Endodermal cell (in vitro differentiated cells): Measurements from ENCODE around the gene SOX1. TPM values are rescaled to one million over a fixed set of nuclear protein-coding genes. Genes with fewer than 3 reads are reported as not detected.
A peak's percentile ranks its signal among the peaks of the same experiment; 100 is the strongest.

Experiments
- DNase-seq: peaks from one replicate; pipeline ENCODE4 v3.0.0-alpha.2; 2017
- H3K27ac ChIP-seq: 2 replicates; pipeline ENCODE4 v1.5.1; 2013; ENCODE audit warnings: mild to moderate bottlenecking, low read depth, low read length, moderate library complexity
- H3K27me3 ChIP-seq: 2 replicates; pipeline ENCODE4 v1.6.1; 2013; ENCODE audit warnings: mild to moderate bottlenecking, low read length, moderate library complexity; ENCODE audit not compliant: insufficient read depth, control insufficient read depth, poor library complexity, severe bottlenecking
- H3K36me3 ChIP-seq: 2 replicates; pipeline ENCODE4 v1.7.0; 2013; ENCODE audit warnings: mild to moderate bottlenecking, low read length, moderate library complexity; ENCODE audit not compliant: control insufficient read depth, insufficient read depth
- H3K4me1 ChIP-seq: one replicate; pipeline ENCODE4 v1.7.0; 2013; ENCODE audit warnings: low read length; ENCODE audit not compliant: control insufficient read depth, insufficient read depth
- H3K4me3 ChIP-seq: 2 replicates; pipeline ENCODE4 v1.5.1; 2013; ENCODE audit warnings: mild to moderate bottlenecking, low read length, moderate library complexity
- H3K9ac ChIP-seq: 2 replicates; pipeline ENCODE4 v1.6.1; 2013; ENCODE audit warnings: mild to moderate bottlenecking, low read length, moderate library complexity; ENCODE audit not compliant: poor library complexity, severe bottlenecking; ENCODE audit errors: extremely low read depth
- H3K9me3 ChIP-seq: 2 replicates; pipeline ENCODE4 v1.6.1; 2013; ENCODE audit warnings: mild to moderate bottlenecking, low read length, moderate library complexity; ENCODE audit not compliant: control insufficient read depth
- H3K27ac Mint-ChIP-seq: 2 replicates; pipeline ENCODE4 v1.8.0; 2020; ENCODE audit warnings: mixed read lengths
- H3K27me3 Mint-ChIP-seq: 2 replicates; pipeline ENCODE4 v1.8.0; 2021; ENCODE audit warnings: mild to moderate bottlenecking, mixed read lengths; ENCODE audit not compliant: insufficient read depth
- H3K36me3 Mint-ChIP-seq: 2 replicates; pipeline ENCODE4 v1.8.0; 2020; ENCODE audit warnings: low read depth, mixed read lengths
- H3K4me1 Mint-ChIP-seq: 2 replicates; pipeline ENCODE4 v1.8.0; 2020; ENCODE audit warnings: mixed read lengths
- H3K4me3 Mint-ChIP-seq: 2 replicates; pipeline ENCODE4 v1.8.0; 2020; ENCODE audit warnings: mild to moderate bottlenecking, moderate library complexity, mixed read lengths
- H3K9me3 Mint-ChIP-seq: 2 replicates; pipeline ENCODE4 v1.8.0; 2020; ENCODE audit warnings: mild to moderate bottlenecking, mixed read lengths
- WGBS, 2 experiments: methylation state at CpG; one replicate each; pipeline versions ENCODE4 v1.1.5 to v1.1.7; 2013; ENCODE audit warnings: missing lambda C conversion rate in 2 of 2, mixed read lengths in 1 of 2; ENCODE audit not compliant: insufficient coverage in 1 of 2, insufficient read length in 1 of 2; 5-methylcytosine and 5-hydroxymethylcytosine counted together
- total RNA-seq, 2 donors: library from RNA; stranded (reverse); fragmentation: NEBNext Ultra II Directional in 1 of 2; extraction: Animal tissue kit (Norgen Biotek cat#: 25700) in 1 of 2; gene quantifications; 2 replicates in 1 of 2; 3 replicates in 1 of 2; pipeline ENCODE4 v1.2.1, GENCODE V29; 2021
- TF ChIP-seq, protein P1 (sequence below): fragments of 200-600 bp; sonication (generic); conservative IDR thresholded peaks from 2 replicates; pipeline ENCODE4 v1.5.0; 2021; ENCODE audit warnings: antibody characterized with exemption, mild to moderate bottlenecking

Gene SOX1
- total RNA-seq, 2 donors from 2014 or later, result not detected

DNA sequence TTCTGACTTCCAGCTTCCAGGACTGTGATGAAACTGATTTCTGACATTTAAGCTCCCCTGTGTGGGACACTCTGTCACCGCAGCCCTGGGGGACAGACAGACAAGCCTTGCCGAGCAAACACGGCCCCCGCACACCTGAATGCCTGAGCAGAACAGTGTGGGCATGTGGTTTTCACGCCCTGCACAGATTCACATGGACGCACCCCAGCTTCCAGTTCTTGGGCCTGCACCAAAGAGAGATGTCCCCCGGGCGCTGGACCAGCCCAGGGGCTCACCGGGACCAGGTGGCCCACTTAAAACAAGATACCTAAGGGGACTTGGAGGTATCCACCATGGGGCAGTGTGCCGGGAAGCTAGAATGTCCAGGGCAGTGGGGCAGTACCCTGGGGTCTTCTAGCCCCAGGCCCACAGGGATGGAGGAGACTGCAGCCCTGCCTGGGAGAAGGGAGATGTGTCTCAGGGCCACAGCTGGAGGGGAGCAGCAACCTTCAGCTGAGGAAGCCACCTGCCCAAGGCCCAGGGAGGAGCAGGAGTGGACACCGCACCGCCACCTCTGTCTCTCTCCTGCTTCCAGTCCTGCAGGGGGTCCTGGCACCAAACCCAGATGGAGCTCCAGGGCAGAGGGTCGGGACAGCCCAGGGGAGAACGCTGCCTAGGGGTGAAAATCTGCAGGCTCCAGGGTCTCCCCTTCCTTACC, 50.5 kb downstream of the SOX1 start:
- no peaks in the 10 kb centered on the region for H3K36me3 Mint-ChIP-seq
- WGBS, 2 experiments, result 91 to 92% methylated on average over 10 to 14 of the region's 14 CpGs
- TF ChIP-seq, protein P1, sequence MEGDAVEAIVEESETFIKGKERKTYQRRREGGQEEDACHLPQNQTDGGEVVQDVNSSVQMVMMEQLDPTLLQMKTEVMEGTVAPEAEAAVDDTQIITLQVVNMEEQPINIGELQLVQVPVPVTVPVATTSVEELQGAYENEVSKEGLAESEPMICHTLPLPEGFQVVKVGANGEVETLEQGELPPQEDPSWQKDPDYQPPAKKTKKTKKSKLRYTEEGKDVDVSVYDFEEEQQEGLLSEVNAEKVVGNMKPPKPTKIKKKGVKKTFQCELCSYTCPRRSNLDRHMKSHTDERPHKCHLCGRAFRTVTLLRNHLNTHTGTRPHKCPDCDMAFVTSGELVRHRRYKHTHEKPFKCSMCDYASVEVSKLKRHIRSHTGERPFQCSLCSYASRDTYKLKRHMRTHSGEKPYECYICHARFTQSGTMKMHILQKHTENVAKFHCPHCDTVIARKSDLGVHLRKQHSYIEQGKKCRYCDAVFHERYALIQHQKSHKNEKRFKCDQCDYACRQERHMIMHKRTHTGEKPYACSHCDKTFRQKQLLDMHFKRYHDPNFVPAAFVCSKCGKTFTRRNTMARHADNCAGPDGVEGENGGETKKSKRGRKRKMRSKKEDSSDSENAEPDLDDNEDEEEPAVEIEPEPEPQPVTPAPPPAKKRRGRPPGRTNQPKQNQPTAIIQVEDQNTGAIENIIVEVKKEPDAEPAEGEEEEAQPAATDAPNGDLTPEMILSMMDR, result no peak
- peaks cover 66% of the 10 kb centered on the region for H3K27me3 Mint-ChIP-seq
- no peaks in the 10 kb centered on the region for H3K9me3 Mint-ChIP-seq
- no peak overlapping the region for H3K27ac ChIP-seq
- peaks cover 30% of the 10 kb centered on the region for H3K27me3 ChIP-seq
- H3K27ac Mint-ChIP-seq, result no peak overlapping the region
- H3K9me3 ChIP-seq, result no peaks in the 10 kb centered on the region
- H3K36me3 ChIP-seq, result no peaks in the 10 kb centered on the region
- no peak overlapping the region for H3K4me3 Mint-ChIP-seq
- H3K4me1 ChIP-seq, result no peaks in the 10 kb centered on the region
- no peak overlapping the region for H3K4me3 ChIP-seq
- no peaks in the 10 kb centered on the region for H3K4me1 Mint-ChIP-seq
- DNase-seq, result peak; percentile 32
- no peak overlapping the region for H3K9ac ChIP-seq

DNA sequence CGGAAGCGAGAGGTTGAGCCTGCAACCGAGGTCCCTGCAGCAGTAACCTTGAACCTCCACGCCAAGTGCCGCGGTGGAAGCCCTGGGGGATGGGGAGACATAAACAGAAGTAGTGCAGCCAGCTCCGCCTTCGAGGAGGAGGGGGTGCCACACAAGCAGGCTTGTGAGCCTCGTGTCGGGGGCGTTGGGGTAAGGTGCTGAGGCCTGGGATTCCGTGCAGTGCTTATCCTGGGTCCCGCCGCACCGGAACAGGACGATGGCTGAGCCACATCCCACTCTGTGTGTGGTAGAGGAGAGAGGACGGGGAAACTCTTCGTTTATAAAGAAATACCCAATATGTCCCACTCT, 51.0 kb downstream of the SOX1 start:
- DNase-seq, result no peak
- TF ChIP-seq, protein P1, result no peak
- Mint-ChIP-seq H3K4me1 (no peaks in the 10 kb centered on the region), H3K27me3 (peaks cover 63% of the 10 kb centered on the region), H3K27ac (no peak overlapping the region), H3K4me3 (no peak overlapping the region), H3K9me3 (no peaks in the 10 kb centered on the region), H3K36me3 (no peaks in the 10 kb centered on the region)
- 76 to 92% methylated on average over 3 to 17 of the region's 18 CpGs for WGBS, 2 experiments
- Histone ChIP-seq H3K9me3 (no peaks in the 10 kb centered on the region), H3K4me3 (no peak overlapping the region), H3K27ac (no peak overlapping the region), H3K36me3 (no peaks in the 10 kb centered on the region), H3K4me1 (no peaks in the 10 kb centered on the region), H3K27me3 (peaks cover 25% of the 10 kb centered on the region), H3K9ac (no peak overlapping the region)

DNA sequence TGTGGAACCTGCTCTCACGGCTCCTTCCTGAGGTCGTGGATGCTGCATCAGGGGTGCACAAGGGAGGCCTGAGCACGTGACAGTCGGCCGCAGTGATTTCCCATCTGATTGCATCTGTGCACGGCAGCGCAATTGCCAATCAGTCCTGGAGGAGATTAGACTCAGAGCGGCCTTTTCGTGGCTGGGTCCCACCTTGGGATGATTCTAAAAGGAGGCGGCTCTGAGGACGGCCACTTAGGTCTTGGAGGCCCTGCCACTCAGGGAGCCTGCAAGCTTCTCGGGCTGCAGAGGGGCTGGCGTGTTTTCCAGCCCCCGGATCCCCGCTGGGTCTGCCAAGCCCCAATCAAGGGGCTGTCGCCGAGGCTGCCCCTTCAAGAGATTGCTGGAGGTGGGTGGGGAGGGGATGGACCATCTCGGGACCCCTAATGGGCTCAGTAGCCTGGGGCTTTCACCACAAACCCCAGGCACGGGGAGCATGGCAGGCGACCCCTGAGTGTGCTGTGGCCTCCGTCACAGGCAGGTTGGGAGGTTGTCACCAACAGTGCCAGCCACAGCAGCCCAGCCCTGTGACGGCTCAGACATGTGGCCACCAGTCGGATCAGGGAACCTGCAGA, 51.6 kb downstream of the SOX1 start:
- H3K27ac ChIP-seq, result no peak overlapping the region
- H3K27ac Mint-ChIP-seq, result no peak overlapping the region
- H3K4me1 Mint-ChIP-seq, result no peaks in the 10 kb centered on the region
- H3K27me3 Mint-ChIP-seq, result peaks cover 58% of the 10 kb centered on the region
- H3K9ac ChIP-seq, result no peak overlapping the region
- no peaks in the 10 kb centered on the region for H3K4me1 ChIP-seq
- no peaks in the 10 kb centered on the region for H3K9me3 Mint-ChIP-seq
- TF ChIP-seq, protein P1, result no peak
- H3K9me3 ChIP-seq, result no peaks in the 10 kb centered on the region
- H3K4me3 ChIP-seq, result no peak overlapping the region
- H3K36me3 Mint-ChIP-seq, result no peaks in the 10 kb centered on the region
- H3K27me3 ChIP-seq, result peaks cover 18% of the 10 kb centered on the region
- H3K4me3 Mint-ChIP-seq, result no peak overlapping the region
- H3K36me3 ChIP-seq, result no peaks in the 10 kb centered on the region
- WGBS, 2 experiments, result 88 to 92% methylated on average over 16 to 23 of the region's 23 CpGs
- peak; percentile 40 for DNase-seq
